Fibroblast of lung (primary cell): ENCODE results near the gene PHTF2.

ENCODE experiments used
- EZH2 ChIP-seq: IDR thresholded peaks from 2 replicates; pipeline ENCODE4 v1.5.1; 2012; ENCODE audit warnings: low read length, control low read depth, mild to moderate bottlenecking; ENCODE audit errors: missing control alignments
- TF ChIP-seq, protein P1 (sequence below), 2 donors: IDR thresholded peaks in 1 of 2; conservative IDR thresholded peaks in 1 of 2; 1 replicate in 1 of 2; 2 replicates in 1 of 2; pipeline ENCODE4 v1.5.1; 2011 to 2012; ENCODE audit warnings: low read length in 2 of 2, control low read depth in 1 of 2, inconsistent platforms in 1 of 2, low read depth in 1 of 2, mild to moderate bottlenecking in 1 of 2

DNA sequence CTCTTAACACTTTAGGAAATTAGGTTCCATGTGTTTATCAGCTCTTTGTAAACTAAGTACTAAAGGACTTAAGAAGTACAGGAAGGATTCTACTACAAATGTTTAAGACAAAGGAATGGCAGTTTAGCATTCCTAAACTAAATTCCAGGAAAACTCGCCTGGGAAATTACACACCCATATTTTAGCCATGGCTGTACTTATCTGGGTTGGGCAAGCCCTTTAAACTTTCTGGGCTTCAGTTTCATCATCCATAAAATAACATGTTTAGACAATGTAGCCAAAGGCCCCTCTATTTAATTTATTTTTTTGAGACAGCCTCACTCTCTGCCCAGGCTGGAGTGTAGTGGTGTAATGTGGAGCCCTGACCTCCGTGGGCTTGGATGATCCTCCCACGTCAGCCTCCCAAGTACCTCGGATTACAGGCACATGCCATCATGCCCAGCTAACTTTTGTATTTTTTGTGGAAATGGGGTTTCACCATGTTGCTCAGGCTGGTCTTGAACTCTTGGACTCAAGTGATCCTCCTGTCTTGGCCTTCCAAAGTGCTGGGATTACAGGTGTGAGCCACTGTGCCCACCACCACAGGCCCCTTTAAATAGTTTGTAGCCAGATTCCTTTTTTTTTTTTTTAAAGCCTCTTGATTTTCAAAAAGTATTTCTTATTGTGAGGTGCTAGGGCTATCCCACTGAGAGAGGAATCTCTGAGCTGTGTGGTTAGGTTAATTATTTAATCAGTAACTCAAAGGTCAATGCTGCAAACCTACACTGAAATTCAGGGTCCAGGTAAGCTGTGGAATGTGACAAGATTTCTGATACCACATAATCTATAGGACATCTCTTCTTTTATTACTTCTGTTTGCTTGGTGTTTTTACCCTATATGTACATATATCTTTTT is 32.4 kb upstream of the PHTF2 start:
- TF ChIP-seq, protein P1, sequence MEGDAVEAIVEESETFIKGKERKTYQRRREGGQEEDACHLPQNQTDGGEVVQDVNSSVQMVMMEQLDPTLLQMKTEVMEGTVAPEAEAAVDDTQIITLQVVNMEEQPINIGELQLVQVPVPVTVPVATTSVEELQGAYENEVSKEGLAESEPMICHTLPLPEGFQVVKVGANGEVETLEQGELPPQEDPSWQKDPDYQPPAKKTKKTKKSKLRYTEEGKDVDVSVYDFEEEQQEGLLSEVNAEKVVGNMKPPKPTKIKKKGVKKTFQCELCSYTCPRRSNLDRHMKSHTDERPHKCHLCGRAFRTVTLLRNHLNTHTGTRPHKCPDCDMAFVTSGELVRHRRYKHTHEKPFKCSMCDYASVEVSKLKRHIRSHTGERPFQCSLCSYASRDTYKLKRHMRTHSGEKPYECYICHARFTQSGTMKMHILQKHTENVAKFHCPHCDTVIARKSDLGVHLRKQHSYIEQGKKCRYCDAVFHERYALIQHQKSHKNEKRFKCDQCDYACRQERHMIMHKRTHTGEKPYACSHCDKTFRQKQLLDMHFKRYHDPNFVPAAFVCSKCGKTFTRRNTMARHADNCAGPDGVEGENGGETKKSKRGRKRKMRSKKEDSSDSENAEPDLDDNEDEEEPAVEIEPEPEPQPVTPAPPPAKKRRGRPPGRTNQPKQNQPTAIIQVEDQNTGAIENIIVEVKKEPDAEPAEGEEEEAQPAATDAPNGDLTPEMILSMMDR (conservative IDR thresholded peaks at IDR 0.05 in 1 of 2, IDR thresholded peaks at IDR 0.05 in 1 of 2; ENCODE audit: low read depth in 1 of 2, low read length in 2 of 2), result no peak
- TF ChIP-seq EZH2, result no peak
